DOHH2 (cell line): ENCODE results near the gene IRX6.

Source experiments
- CTCF ChIP-seq: fragments of 200-600 bp; sonication (generic); IDR thresholded peaks from one replicate; pipeline ENCODE4 v1.5.1; 2014; ENCODE audit warnings: antibody characterized with exemption, mild to moderate bottlenecking, low read depth, low read length; ENCODE audit not compliant: poor library complexity, severe bottlenecking
- EZH2phosphoT487 ChIP-seq: fragments of 200-600 bp; sonication (generic); IDR thresholded peaks from 2 replicates; pipeline ENCODE4 v1.6.1; 2017; ENCODE audit warnings: borderline replicate concordance, mild to moderate bottlenecking, antibody characterized with exemption, low read length, moderate library complexity, mixed read lengths

- TF ChIP-seq CTCF (no peak), EZH2phosphoT487 (no peak)
These were observed 22.5 kb upstream of the IRX6 start for GRCh38 chr16:55301385-55302008.
